Stimulated activated CD4-positive, alpha-beta T cell treated with anti-CD3 and anti-CD28 coated beads, Interleukin-4, amount 100 ng/mL, for 1 hour (primary cell): Measurements from ENCODE around the gene AXDND1.
"Not testable (repeated sequence)": the region's sequence is repeated elsewhere in the genome, so short reads cannot be mapped to it uniquely, and the experiment has no call there.

Experiments
- DNase-seq: peaks from one replicate; pipeline ENCODE4 v3.0.0-alpha.2; 2020

AXDND1 gene

DNA sequence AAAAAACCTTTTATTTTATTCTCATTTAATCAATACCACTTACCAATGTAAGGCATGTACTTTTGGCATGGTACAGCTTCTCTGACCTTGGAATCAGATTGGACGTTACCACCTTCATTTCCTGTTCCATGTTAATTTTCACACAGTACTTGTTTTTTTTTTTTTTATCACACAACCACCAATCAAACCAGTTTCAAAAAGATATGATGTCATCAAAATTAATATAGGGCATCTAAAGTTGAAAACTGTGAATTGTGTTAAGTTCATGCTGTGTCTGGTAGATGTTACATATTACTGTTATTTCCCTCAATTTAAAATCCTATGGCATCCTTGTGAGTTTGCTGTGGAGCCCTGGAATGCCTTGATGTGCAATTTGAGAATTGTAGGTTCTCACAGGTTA is 124.8 kb downstream of the AXDND1 start:
- DNase-seq, result no peak

DNA sequence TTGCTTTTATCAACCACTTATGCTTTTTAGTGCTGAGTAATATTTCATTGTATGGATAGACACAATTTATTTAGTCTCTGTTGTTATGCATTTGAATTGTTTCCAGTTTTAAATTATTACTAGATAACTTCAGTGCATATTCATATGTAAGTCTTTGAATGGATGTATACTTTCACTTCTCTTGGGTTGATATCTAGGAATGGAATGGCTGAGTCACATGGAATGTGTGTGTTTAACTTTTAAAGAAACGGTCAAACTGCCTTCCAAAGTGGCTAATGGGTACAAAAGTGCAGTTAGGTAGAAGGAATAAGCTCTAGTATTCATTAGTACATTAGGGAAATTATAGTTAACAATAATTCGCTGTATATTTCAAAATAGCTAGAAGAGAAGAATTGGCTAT is 127.6 kb downstream of the AXDND1 start:
- no peak for DNase-seq

DNA sequence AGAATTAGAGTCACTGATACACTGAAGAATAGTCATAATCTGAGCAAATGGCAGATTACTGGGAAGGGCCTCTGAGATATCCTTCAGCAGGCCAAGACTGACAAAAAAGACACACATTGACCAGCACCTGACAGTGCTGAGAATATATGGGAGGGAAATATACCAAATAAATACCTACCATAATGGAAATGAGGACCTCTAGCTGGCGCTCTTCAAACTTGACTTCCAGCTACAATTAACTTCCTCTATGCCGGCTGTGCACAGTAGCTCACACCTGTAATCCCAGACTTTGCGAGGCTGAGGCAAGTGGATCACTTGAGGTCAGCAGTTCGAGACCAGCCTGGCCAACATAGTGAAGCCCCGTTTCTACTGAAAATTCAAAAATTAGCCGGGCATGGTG is 140.4 kb downstream of the AXDND1 start:
- DNase-seq, result no peak

DNA sequence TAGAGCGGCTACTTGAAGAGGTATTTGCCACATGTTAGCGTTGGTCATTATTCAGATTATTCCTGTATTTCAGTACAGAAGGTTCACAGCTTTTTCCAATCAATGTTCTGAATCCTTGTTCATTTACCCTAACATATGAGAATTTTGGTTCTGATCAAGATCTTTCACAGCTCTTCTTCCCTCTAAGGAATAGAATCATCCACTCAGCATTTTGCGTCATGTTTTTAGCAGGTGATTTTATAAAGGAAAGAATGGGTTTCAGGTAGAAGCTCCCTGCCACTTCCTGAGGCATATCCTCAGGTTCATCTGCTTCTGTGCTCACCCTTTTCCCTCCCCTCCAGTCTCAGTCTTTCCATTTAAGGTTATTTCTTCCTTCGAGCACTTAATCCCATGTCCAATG is 143.6 kb downstream of the AXDND1 start:
- DNase-seq, result no peak

DNA sequence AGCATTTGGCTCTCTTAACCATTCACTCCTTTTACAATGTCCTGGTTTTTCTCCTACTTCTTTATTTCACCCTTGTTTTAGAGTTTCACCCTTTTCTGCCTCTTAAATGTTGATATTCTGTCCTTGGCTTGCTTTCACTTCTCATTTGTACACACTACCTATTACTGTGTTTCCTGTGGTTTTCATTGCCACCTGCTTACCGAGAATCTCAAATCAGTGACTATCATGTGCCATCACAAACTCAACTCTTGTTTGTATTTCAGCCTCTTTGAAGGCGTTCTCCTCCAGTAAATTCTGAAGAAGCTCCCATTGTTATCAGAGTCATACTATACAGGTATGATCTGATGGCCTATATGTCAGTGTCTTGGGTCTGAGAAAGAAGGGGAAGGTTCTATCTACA is 144.3 kb downstream of the AXDND1 start:
- no peak for DNase-seq

DNA sequence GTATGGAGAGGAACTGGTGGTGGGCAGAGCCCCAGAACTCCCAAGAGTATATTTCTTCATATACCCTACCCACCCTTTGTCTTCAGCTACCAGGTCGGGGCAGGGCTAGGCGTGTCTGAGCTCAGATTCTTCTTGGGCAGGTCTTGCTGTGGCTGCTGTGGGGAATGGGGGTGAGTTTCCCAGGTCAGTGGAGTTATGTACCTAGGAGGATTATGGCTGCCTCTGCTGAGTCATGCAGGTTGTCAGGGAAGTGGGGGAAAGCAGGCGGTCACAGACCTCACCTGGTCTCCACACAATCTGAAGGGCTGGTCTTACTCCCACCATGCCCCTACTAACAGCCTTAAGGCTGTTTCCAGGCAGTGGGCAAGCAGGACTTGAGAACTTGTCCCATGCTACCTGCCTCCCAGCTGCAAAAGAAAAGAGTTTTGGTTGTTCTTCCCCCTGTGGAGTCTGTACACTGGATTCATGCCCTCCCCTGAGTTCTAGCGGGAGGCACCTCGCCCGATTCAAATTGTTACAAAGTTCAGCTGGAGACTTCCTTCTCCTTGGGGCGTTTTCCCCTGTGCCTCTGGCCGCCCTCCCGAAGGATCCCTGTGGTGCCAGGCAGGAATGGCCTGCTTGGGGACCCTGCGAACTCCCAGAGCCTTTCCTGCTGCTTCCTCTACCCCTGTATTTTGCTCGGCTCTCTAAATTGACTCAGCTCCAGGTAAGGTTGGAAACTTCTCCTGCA is 151.4 kb downstream of the AXDND1 start:
- no peak for DNase-seq

DNA sequence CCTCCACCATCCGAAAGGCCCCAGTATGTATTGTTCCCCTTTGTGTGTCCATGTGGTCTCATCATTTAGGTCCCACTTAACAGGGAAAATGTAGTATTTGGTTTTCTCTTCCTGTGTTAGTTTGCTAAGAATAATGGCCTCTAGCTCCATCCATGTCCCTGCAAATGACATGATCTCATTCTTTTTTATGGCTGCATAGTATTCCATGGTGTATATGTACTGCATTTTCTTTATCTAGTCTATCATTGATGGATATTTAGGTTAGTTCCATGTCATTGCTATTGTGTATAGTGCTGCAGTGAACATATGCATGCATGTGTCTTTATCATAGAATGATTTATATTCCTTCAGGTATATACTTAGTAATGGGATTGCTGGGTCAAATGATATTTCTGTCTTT is 152.8 kb downstream of the AXDND1 start:
- not testable (repeated sequence) for DNase-seq

DNA sequence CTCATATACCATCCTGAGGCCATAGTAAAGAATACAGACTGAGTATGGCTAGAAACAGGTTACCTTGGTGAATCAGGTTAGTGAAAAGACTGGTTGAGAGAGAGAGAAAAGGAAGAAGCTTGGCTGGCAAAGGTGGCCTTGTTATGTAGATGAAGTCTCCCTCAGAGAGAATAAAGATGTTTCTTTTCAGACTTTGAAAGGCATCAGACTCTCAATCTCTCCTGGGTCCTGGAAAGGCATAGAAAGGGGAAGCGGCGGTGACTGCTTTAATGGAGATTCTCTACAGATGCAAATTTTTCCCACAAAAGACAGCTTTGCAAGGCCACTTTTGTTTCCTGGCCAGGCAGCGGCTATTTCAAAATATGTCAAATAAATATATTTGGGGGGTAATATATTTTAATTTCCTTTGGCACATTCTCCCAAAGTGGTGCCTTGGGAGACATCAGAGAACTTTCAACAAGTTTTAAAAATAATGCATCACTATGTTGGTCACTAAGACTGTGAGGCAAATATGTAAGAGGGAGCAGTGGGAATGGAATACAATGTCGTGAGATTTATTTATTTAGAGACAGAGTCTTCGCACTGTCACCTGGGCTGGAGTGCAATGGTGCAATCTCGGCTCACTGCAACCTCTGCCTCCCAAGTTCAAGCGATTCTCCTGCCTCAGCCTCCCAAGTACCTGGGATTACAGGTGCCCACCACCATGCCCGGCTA is 163.9 kb downstream of the AXDND1 start:
- DNase-seq, result no peak

DNA sequence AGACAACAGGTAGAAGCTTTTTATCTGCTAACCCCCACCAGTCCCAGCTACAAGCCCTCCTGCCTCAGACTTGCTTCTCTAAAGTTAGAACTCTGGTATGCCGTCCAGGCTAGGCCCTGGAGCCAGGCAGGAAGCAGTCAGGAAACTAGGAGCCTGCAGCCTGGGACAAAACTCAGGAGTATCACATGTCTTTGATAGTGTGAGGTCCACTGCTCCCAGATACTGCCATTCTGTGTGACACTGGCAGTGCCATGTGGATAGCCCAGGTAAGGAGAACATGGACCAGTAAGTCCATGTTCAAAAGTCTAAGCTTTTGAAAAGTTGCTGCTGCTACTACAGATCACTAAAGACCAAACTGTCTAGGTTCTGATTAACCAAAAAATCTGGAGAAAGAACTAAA is 164.6 kb downstream of the AXDND1 start:
- DNase-seq, result no peak

DNA sequence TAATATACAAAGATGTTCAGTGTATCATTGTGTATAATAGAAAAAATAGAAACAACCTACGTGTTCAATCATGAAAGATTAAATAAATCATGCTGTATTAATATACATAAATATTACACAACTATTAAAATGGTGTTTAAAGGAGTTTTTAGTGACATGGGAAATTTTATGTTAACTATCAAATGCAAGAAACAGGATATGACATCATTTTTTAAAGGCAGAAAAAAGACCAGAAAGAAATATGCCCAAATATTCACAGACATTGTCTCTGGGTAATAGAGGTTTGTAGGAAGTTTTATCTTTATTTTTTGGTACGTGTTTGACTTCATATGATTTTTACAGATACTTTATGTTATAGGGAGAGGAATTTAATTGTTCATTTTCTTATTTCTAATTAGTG is 176.0 kb downstream of the AXDND1 start:
- no peak for DNase-seq

DNA sequence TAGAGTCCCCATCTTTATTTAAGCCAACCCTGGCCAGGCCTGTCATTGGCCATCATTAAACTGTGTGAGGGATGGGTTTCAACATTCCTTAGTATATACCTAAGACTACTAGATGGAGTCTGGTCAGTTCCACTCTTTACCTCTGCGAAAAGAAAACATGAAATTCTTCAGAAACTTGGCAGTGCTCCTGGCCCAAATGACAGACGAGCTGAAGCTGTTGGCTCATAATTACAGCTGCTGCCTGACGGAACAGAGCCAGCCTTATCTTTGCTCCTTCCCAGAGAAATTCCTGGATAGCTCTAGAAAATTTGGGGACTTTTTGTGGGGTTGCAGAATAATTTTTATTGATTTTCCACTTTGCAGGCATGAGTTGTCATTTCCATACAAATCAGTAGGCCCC is 179.6 kb downstream of the AXDND1 start:
- no peak for DNase-seq

DNA sequence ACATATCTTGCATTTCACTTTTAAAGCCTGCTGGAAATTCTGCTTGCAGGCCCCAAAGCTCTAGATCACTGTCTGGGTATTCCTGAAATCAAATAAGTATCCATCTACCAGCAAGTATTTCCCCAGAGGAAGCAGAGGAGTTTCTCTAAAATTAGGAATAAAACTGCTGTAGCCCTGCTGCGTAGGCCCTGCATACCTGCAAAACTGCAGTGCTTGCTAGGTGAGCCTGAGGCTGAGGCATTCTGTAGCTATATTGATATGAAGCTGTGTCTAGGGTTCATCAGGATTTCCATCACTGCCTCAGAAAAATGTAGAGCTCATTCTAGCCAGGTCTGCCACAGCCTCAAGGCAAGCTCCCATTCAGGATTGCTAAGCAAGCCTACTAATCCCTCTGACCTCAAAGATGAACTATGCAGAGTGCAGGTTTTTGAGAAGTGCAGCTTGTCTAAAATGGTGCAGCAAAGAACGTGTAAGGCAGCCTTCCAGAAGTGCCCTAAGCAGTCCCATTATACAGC is 181.3 kb downstream of the AXDND1 start:
- DNase-seq, result no peak

DNA sequence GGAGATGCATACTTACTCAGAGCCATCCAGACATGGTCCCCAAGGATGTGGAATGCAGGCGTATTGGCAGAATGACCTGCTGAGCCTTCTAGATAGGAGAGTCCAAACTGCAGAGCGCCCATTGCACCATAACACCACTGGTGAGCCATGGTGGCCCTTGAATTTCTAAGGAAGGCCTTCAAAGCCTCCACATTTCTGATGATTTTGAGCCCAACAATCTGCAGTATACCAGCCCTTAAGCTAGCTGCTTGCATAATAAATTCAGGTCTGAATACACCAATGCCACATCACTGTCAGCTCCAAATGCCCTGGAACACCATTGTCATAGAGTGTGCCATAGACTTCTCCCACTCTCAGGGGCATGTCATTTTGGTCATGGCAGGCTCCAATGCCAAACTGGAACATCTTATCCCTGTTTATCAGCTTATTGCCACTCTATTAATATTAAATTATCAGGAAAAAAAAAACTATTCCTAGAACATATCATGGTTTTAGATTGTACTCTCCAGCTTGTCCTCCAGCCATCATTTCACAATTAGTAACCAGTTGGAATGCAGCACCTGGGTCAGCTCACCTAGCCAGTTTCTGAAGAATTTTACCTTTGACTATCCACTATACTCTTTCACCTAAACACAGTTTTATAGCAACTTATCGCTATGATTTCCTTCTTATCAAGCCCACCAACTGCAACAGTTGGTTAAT is 183.0 kb downstream of the AXDND1 start:
- DNase-seq, result no peak

DNA sequence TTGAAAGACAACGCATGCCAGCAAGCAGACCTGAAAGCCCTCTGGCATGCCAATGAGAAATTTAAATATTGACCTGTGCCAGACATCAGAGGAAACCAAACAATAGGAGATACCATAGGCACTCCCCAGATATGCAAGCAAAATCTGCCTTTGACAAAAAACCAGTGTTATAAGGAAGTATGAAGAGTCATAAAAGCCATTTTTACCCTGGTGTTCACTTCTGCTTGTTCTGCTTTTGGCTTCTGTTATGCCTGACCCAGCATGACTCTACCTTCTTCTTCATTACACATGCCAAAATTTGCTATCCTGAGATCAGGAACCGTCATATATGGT is 183.6 kb downstream of the AXDND1 start:
- no peak for DNase-seq

DNA sequence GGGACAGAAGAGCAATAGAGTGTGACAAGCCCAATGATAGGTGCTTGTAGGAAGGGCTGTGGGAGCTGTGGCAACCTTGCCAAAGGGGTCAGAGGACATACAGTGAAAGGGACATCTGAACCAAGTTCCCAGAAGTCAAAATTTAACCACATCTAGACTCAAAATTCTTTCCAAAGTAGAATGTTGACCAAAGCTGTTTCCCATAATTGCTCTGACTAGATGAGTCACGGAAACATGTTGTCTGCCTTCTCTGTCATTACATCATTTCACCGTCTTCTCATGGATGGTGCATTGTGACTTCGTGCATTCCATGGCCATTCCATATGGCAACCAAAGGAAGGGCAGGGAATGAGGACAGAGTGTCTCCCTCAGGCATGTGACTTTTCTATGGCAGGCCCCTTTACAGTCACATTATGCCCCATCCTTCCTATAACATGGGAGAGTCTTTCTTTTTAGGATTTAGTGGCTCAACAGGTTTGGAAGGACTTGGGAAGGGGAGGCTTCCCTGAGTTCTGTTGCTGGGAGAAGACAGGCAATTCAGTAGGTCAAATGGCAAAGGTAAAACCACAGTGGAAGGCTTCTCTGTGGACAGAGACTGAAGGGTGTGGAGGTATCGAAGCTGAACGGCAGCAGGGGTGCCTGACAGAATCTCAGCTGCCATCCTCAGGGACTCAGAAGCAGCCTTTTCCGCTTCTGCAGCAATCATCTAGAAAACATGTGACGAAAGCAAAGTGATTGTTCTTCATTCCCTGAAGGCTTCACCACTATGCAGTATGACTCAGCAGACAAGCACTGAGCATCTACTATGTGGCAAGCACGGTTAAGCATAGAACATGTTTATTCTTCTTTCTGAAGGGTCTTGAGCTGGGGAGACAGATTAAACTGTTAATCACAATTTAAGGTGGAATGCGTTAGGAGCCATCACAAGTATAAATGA is 185.2 kb downstream of the AXDND1 start:
- no peak for DNase-seq

DNA sequence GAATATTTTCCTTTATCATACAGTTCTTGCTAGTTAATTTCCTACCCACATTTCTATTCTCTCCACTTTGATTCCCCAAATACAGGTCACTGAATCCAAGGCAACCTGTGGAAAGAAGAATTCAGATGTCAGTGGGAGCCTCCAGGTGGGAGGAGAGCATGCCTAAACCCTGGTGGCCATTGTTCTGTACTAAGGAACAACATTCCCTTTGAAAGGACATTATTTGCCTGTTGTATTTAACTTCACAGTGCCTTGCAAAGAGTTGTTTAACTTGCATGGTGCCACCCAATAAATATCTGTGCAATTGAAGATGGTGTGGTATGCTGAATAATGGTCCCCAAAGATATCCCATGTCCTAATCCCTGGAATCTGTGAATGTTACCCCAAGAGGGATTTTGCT is 188.7 kb downstream of the AXDND1 start:
- no peak for DNase-seq

DNA sequence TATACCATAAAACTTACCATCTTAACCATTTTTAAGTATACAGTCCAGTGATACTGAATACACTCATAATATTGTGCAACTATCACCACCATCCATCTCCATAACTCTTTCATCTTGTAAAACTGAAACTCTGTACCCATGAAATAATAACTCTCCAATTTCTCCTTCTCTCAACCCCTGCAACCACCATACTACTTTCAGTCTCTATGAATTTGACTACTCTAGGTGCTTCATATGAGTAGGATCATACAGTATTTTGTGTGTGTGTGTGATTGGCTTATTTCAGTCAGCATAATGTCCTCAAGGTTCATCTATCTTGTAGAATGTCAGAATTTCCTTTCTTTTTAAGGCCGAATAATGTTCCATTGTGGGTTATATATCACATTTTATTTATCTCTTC is 192.3 kb downstream of the AXDND1 start:
- no peak for DNase-seq

DNA sequence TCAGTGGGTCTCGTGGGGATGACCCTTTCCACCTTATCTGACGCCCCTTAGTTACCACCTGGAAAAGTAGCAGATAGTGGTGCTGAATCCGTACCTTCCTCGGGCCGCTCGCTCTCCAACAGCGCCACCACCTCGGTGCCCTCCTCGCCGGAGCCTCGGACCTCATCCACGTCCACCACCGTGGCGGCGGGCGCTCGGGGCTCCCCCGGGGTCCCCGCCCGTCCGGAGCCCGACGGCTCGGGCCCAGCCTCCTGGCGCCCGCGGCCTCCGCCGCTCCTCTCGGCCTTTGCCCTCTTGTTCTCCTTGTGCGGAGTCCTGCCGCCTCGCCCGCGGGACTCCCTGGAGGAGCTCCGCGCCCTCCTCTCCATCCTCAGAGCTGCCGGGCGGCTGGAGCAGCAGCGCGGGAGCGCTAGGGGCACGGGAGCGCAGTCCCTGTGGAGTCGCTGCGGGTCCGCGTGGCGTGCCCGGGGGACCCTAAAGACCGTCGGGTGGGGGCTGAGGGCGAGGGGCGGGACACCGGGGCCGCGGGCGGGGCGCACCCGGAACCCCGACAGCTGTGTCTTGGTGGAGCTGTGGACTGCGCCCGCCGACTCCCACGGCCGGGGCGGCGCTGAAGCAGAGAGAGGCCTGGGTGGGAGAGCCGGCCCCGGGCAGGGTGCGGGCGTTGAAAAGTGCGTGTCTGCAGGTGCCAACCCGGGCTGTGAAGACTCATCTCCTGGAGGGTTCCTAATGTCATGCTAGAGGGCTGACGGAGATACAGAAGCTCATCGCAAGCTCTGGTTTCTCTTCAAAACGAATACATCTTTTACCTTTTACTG is 209.9 kb downstream of the AXDND1 start, which contains the start of gene NPHS2:
Gene NPHS2, minus strand, starts transcription at position 452 of the 818 bp plus-strand sequence. Its CDS starts 84 bp downstream, at position 368.
- no peak for DNase-seq

DNA sequence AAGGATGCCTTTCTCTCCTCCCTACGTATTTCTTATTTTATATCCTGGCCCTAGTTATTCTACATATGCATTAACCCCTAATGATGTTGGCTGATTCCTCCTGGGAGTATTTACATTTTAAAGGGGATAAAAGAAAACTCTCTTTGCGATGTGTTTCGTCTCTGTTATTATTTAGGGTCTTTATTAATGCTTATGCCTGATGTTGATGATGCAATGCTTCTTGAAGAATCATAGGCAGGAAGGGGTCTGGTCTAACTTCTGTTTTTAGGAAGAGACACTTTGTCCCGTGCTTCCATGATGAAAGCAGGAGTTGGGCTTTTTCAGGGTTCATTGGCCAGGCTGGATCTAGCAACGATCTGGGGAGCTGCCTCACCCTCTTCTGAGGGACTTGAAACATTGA is 210.7 kb downstream of the AXDND1 start:
- DNase-seq, result no peak

DNA sequence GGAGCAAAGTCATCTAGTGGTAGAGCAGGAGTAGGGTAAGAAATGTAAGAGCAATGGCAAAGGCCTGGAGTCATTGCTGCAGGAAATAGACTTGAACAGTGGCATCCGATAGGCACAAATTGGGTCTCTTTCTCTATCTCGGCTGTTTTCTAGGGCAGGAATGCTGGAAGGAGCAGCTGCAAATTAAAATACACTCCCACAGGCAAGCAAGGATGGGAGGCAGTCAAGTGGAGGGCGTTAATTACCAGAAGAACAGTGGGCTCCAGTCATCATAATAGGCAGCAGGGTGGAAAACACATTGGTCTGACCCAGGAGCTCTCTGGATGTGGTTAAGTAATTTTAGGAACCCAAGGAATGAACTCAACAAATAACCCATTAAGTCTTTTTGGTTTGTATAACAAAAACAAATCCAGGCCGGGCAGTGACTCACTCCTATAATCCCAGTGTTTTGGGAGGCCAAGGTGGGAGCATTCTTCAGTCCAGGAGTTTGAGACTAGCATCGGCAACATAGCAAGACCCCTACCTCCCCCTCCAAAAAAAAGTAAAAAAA is 218.1 kb downstream of the AXDND1 start:
- no peak for DNase-seq

DNA sequence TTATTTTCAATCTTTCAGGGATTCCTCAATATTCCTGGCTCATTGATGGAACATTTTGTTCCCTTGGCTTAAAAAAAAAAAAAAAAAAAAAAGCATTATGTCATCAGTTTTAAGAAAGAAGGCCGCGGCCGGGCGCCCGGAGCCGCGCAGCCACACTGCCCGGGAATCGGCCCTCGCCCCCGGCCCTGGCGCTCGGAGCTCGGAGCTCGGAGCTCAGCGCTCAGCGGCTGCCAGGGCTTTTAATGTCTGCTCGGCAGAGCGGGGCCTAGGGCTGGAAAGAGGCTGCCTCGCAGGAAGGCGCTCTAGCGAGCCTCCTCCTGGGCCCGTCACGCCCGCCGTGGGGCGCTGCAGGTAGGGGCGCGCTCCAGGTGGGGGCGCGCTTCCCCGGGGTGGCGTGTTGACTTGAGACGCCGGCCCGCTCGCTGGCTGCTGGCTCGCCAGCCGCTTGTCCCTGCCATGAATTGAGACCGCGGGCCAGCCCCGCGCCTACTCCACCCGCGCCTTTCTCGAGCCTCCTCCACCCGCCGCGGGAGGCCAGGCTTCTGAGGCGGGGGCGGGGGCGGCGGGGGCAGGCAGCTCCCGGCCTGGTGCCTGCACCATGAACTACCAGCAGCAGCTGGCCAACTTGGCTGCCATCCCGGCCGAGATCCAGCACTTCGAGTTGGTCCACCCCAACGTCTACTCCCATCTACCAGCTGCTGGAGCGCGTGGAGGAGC is 220.5 kb downstream of the AXDND1 start:
- DNase-seq, result no peak
